HG03135 (cell line): ENCODE measurements around the gene LBX2.

Experiments used
- ATAC-seq: cut with Tn5 transposase; IDR thresholded peaks from one replicate; pipeline ENCODE4 v1.9.1; 2021; ENCODE audit warnings: mild to moderate bottlenecking, moderate library complexity; ENCODE audit not compliant: unreplicated experiment

LBX2 gene

GRCh38 chr2:74458132-74458937, 41.1 kb downstream of the LBX2 start, which contains the start of gene WBP1:
TSS of gene WBP1 (plus strand) at chr2:74458438. CDS start at chr2:74458603, 165 bp downstream.
- peak; percentile 84 for ATAC-seq

GRCh38 chr2:74457549-74458131, 41.8 kb downstream of the LBX2 start:
- ATAC-seq, result peak; percentile 34

GRCh38 chr2:74457129-74457548, 42.3 kb downstream of the LBX2 start:
- ATAC-seq, result no peak

DNA sequence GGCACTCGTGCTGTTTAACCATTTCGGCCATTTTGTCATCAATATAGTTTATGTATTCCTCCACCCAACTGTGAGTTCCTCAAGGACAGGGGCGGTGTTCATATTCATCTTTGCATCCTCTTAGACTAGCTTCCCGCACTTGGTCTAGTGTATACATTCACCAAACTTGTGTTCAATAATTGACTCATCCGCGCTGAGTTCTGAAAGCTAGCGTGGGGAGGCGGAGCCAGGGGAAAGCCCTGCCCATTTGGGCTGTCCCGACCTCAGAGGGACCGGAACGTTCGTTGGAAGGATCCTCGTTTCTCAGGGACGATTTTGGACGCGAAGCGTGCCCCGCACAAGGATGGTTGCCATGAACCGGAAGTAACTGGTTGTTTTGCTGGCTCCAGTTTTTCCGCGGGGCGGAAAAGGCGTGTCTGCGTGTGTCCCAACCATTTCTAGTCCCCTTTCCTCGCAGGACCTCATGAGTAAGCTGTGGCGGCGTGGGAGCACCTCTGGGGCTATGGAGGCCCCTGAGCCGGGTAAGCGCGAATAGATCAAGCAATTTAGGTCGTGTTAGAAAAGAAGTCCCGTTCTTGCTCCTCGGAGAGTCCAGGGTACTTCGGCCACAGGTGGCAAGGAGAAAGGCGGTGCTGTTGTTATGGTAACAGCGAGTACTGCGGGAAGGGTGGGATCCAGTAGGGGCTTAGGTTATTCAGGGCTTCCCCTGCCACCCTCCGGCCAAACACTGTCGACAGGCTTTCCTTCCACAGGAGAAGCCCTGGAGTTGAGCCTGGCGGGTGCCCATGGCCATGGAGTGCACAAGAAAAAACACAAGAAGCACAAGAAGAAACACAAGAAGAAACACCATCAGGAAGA, 44.5 kb downstream of the LBX2 start, which contains the start of gene INO80B:
Gene INO80B, plus strand, starts transcription at position 434 of the 858 bp plus-strand sequence. Its CDS starts 30 bp downstream, at position 464.
- peak; percentile 42 for ATAC-seq

DNA sequence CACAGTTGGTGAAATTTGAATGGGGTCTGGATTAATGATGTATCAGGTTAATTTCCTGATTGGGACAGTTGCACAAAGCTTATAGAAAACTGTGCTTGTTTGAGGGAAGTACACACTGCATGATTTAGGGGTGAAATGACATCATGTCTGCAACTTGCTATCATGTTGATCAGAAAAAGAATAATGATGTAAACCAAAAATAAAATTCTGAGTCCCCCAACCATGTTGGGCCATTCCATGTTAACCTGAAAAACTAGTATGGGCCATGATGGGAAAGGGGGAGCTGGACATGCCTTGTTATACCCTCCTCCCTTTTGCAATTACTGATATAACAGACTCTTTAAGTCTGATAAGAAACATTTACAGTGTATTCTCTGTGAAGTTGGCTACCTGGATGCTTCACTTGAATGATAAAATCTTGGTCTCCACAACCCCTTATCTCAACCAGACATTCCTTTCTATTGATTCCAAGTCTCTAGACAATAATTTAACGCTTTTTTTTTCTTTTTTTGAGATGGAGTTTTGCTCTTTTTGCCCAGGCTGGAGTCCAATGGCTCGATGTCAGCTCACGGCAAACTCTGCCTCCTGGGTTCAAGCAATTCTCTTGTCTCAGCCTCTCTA, 48.7 kb downstream of the LBX2 start:
- no peak for ATAC-seq

GRCh38 chr2:74448771-74449170, 50.6 kb downstream of the LBX2 start:
- no peak for ATAC-seq
